ENCODE results near the gene GPR161. TPM values are rescaled to one million over a fixed set of nuclear protein-coding genes. Genes with fewer than 3 reads are reported as not detected.
"Not testable (repeated sequence)": the region's sequence is repeated elsewhere in the genome, so short reads cannot be mapped to it uniquely, and the experiment has no call there.

Gene GPR161
- 13.8 TPM in 2 replicates for total RNA-seq

GRCh38 chr1:168136709-168137514 is at the start of gene GPR161:
Gene GPR161 (minus strand): TSS chr1:168136930. CDS start chr1:168104850, 32,080 bp downstream.
- Histone ChIP-seq H4K20me1 (ENCODE audit: insufficient read depth, low read length) (no peaks in the 10 kb centered on the region), H3K79me2 (ENCODE audit: insufficient read depth, low read length) (peaks cover 2% of the 10 kb centered on the region), H3K36me3 (ENCODE audit: insufficient read depth, low read length) (no peaks in the 10 kb centered on the region), H3K4me3 (ENCODE audit: insufficient read depth, low read length) (peak within 1 kb of the TSS; percentile 90), H3K4me2 (ENCODE audit: insufficient read depth, low read length) (peak within 1 kb of the TSS; percentile 97), H3K4me1 (ENCODE audit: insufficient read depth, low read length) (peaks cover 8% of the 10 kb centered on the region), H3K27ac (ENCODE audit: low read depth, low read length) (peak within 1 kb of the TSS; percentile 59), H3K9me3 (ENCODE audit: low read depth, low read length) (no peaks in the 10 kb centered on the region), H2AFZ (ENCODE audit: low read length) (peak within 1 kb of the TSS; percentile 99), H3K27me3 (ENCODE audit: insufficient read depth, low read length) (no peaks in the 10 kb centered on the region)
- TF ChIP-seq, protein P1, sequence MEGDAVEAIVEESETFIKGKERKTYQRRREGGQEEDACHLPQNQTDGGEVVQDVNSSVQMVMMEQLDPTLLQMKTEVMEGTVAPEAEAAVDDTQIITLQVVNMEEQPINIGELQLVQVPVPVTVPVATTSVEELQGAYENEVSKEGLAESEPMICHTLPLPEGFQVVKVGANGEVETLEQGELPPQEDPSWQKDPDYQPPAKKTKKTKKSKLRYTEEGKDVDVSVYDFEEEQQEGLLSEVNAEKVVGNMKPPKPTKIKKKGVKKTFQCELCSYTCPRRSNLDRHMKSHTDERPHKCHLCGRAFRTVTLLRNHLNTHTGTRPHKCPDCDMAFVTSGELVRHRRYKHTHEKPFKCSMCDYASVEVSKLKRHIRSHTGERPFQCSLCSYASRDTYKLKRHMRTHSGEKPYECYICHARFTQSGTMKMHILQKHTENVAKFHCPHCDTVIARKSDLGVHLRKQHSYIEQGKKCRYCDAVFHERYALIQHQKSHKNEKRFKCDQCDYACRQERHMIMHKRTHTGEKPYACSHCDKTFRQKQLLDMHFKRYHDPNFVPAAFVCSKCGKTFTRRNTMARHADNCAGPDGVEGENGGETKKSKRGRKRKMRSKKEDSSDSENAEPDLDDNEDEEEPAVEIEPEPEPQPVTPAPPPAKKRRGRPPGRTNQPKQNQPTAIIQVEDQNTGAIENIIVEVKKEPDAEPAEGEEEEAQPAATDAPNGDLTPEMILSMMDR (IDR thresholded peaks at IDR 0.05; ENCODE audit: extremely low read depth, low read depth, low read length), result no peak
- DNase-seq (ENCODE audit: insufficient read length, low spot score, missing footprints), result peak; percentile 95

GRCh38 chr1:168181063-168181720 is 44.5 kb upstream of the GPR161 start:
- H3K27ac ChIP-seq (ENCODE audit: low read depth, low read length); H2AFZ ChIP-seq (ENCODE audit: low read length); DNase-seq (ENCODE audit: insufficient read length, low spot score, missing footprints); H3K4me2 ChIP-seq (ENCODE audit: insufficient read depth, low read length); H4K20me1 ChIP-seq (ENCODE audit: insufficient read depth, low read length); H3K4me3 ChIP-seq (ENCODE audit: insufficient read depth, low read length); H3K27me3 ChIP-seq (ENCODE audit: insufficient read depth, low read length); H3K9me3 ChIP-seq (ENCODE audit: low read depth, low read length); H3K4me1 ChIP-seq (ENCODE audit: insufficient read depth, low read length); H3K36me3 ChIP-seq (ENCODE audit: insufficient read depth, low read length): not testable (repeated sequence)
- H3K79me2 ChIP-seq (ENCODE audit: insufficient read depth, low read length), result peaks cover 49% of the 10 kb centered on the region

DNA sequence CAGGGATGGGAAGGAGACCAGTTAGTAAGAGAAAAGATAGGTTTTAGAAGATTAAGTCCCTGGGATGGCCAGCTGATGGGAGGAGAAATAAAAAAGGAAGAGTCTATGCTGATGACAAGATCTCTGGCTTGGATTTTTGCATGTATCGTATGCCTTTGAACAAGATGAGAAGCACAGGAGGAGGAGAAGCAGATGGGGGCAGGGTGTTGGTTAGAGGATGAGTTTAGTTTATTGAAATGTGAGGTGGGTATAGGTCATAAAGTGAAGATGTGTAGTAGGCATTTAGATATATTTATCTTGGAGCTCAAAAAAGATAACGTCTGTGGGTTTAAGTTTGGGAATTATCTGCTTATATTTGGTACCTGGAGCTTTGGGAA is 43.4 kb upstream of the GPR161 start:
- no peaks in the 10 kb centered on the region for H3K27me3 ChIP-seq (ENCODE audit: insufficient read depth, low read length)
- H3K4me3 ChIP-seq (ENCODE audit: insufficient read depth, low read length), result peak overlapping the region; percentile 90
- no peaks in the 10 kb centered on the region for H3K9me3 ChIP-seq (ENCODE audit: low read depth, low read length)
- H3K4me2 ChIP-seq (ENCODE audit: insufficient read depth, low read length), result peak overlapping the region; percentile 93
- peak overlapping the region; percentile 91 for H2AFZ ChIP-seq (ENCODE audit: low read length)
- DNase-seq (ENCODE audit: insufficient read length, low spot score, missing footprints), result no peak
- H3K36me3 ChIP-seq (ENCODE audit: insufficient read depth, low read length), result peaks cover 5% of the 10 kb centered on the region
- TF ChIP-seq, protein P1 (IDR thresholded peaks at IDR 0.05; ENCODE audit: extremely low read depth, low read depth, low read length), result no peak
- peak overlapping the region; percentile 90 for H3K27ac ChIP-seq (ENCODE audit: low read depth, low read length)
- peaks cover 5% of the 10 kb centered on the region for H4K20me1 ChIP-seq (ENCODE audit: insufficient read depth, low read length)
- H3K79me2 ChIP-seq (ENCODE audit: insufficient read depth, low read length), result peaks cover 49% of the 10 kb centered on the region
- peaks cover 5% of the 10 kb centered on the region for H3K4me1 ChIP-seq (ENCODE audit: insufficient read depth, low read length)

GRCh38 chr1:168179438-168180147 is 42.9 kb upstream of the GPR161 start:
- Histone ChIP-seq H3K27ac (ENCODE audit: low read depth, low read length) (peak overlapping the region; percentile 90), H3K4me1 (ENCODE audit: insufficient read depth, low read length) (peaks cover 5% of the 10 kb centered on the region), H3K4me2 (ENCODE audit: insufficient read depth, low read length) (peak overlapping the region; percentile 93), H2AFZ (ENCODE audit: low read length) (peak overlapping the region; percentile 91), H3K9me3 (ENCODE audit: low read depth, low read length) (no peaks in the 10 kb centered on the region), H3K27me3 (ENCODE audit: insufficient read depth, low read length) (no peaks in the 10 kb centered on the region), H3K79me2 (ENCODE audit: insufficient read depth, low read length) (peaks cover 44% of the 10 kb centered on the region), H3K36me3 (ENCODE audit: insufficient read depth, low read length) (peaks cover 5% of the 10 kb centered on the region), H3K4me3 (ENCODE audit: insufficient read depth, low read length) (peak overlapping the region; percentile 90), H4K20me1 (ENCODE audit: insufficient read depth, low read length) (peaks cover 5% of the 10 kb centered on the region)
- TF ChIP-seq, protein P1 (IDR thresholded peaks at IDR 0.05; ENCODE audit: extremely low read depth, low read depth, low read length), result no peak
- peak; percentile 79 for DNase-seq (ENCODE audit: insufficient read length, low spot score, missing footprints)

Measured in osteoblast (primary cell).